ENCODE results near the gene HNRNPDL. TPM values are rescaled to one million over a fixed set of nuclear protein-coding genes. Genes with fewer than 3 reads are reported as not detected.
"Not testable (repeated sequence)": the region's sequence is repeated elsewhere in the genome, so short reads cannot be mapped to it uniquely, and the experiment has no call there.

The HNRNPDL gene
- total RNA-seq (100 to 1,000 TPM; 214 to 224 TPM), polyA plus RNA-seq (100 to 1,000 TPM; 239 to 303 TPM)
- long read RNA-seq, donor 1, transcript HNRNPDL-202 (9 exons, 1,402 nt), result minor isoform, 23 of 570 reads
- long read RNA-seq, donor 1, transcript HNRNPDL-204 (7 exons, 2,404 nt), result minor isoform, 143 of 570 reads
- long read RNA-seq, donor 1, transcript HNRNPDL-201 (8 exons, 3,781 nt), result major isoform, 338 of 570 reads
- long read RNA-seq, donor 1, partial matches to known transcripts, result 36 of 570 reads
- long read RNA-seq, donor 1, other reads (novel, unspliced or antisense), result 29 of 570 reads
- long read RNA-seq, donor 2, transcript HNRNPDL-202 (9 exons, 1,402 nt), result minor isoform, 7 of 110 reads
- long read RNA-seq, donor 2, transcript HNRNPDL-204 (7 exons, 2,404 nt), result major isoform, 47 of 110 reads
- long read RNA-seq, donor 2, transcript HNRNPDL-201 (8 exons, 3,781 nt), result minor isoform, 35 of 110 reads
- long read RNA-seq, donor 2, partial matches to known transcripts, result 15 of 110 reads
- long read RNA-seq, donor 2, other reads (novel, unspliced or antisense), result 6 of 110 reads

DNA sequence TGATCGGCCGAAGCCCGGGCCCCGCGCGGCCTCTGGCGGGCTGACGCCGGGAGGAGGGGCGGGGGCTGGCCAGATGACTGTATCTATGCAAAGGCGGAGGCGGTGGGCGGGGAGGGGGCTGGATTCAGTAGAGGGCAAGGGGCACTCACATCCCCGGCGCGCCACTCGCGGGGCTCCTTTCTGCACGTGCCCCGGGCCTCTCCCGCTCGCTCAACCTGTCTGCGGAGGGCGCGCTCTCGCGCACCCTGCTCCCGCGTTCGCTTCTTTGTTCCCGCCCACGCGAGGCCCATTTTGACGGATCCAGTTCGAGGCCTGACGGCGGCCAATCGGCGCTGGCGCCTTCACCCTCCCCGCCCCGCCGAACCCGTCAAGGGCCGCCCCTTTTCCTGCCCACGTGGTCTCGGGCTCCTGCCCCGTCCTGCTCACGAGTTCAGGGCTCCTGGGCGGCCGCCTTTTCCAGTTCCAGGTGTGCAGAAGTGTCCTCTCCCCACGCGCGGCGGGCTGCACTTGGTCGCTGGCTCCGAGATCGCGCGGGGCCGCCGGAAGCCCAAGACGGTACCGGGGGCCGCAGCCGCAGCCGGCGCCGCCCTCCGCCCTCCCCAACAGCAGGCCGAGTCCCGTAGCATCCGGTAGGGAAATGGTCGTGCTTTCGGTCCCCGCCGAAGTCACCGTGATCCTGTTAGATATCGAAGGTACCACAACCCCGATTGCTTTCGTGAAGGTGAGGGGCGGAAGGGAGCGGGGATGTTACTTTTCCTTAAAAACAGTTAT lies at the start of gene HNRNPDL, which contains the start of gene ENOPH1:
Gene HNRNPDL (minus strand): TSS at position 270 of the 771 bp plus-strand sequence. CDS start 772 bp downstream, outside the sequence.
Gene ENOPH1 (plus strand): TSS at position 398 of the 771 bp plus-strand sequence. CDS start 240 bp downstream, at position 638.
- ATAC-seq (ENCODE audit: low FRiP score), result peak; percentile 94

DNA sequence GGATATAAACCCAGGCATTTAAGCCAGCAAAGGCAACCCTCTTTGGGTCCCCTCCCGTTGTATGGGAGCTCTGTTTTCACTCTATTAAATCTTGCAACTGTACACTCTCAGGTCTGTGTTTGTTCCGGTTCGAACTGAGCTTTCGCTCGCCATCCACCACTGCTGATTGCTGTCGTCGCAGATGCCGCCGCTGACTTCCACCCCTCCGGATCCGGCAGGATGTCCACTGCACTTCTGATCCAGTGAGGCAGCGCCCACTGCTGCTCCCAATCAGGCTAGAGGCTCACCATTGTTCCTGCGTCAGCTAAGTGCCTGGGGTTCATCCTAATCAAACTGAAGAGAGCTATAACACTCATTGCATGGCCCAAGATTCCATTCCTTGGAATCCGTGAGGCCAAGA lies 49.3 kb upstream of the HNRNPDL start:
- Histone ChIP-seq H3K9me3 (ENCODE audit: control insufficient read depth, low read length) (no peaks in the 10 kb centered on the region), H3K4me1 (ENCODE audit: control insufficient read depth in 1 of 2, insufficient read depth in 2 of 2, low read length in 2 of 2) (no peaks in the 10 kb centered on the region), H3K27me3 (ENCODE audit: control insufficient read depth in 1 of 2, insufficient read depth in 2 of 2, low read length in 1 of 2) (no peaks in the 10 kb centered on the region), H3K27ac (ENCODE audit: low read depth in 1 of 2, low read length in 2 of 2) (no peak overlapping the region), H3K36me3 (ENCODE audit: control insufficient read depth in 1 of 2, insufficient read depth in 2 of 2, low read length in 1 of 2) (no peaks in the 10 kb centered on the region), H3K4me3 (ENCODE audit: low read length in 2 of 2) (no peak overlapping the region)
- no peak for ATAC-seq (ENCODE audit: low FRiP score)
- DNase-seq, result no peak
- WGBS, 2 donors, result 95 to 97% methylated on average over 14 of the region's 14 CpGs
- intact Hi-C loops (cut with DNase I), result no loop called here

More for the DNA sequence above, at the start of gene HNRNPDL, which contains the start of gene ENOPH1:
- DNase-seq, result peak; percentile 98 to 99
- H3K27ac ChIP-seq (ENCODE audit: low read depth in 1 of 2, low read length in 2 of 2), result peak within 1 kb of the TSS; percentile 64 to 97
- H3K36me3 ChIP-seq (ENCODE audit: control insufficient read depth in 1 of 2, insufficient read depth in 2 of 2, low read length in 1 of 2), result peaks cover 1 to 3% of the 10 kb centered on the region in 2 donors
- H3K9me3 ChIP-seq (ENCODE audit: control insufficient read depth, low read length), result no peaks in the 10 kb centered on the region
- WGBS, 2 donors, result 0% methylated on average over 67 to 83 of the region's 83 CpGs
- peaks cover 0 to 6% of the 10 kb centered on the region in 2 donors for H3K4me1 ChIP-seq (ENCODE audit: control insufficient read depth in 1 of 2, insufficient read depth in 2 of 2, low read length in 2 of 2)
- H3K4me3 ChIP-seq (ENCODE audit: low read length in 2 of 2), result peak within 1 kb of the TSS; percentile 90 to 93
- no peaks in the 10 kb centered on the region for H3K27me3 ChIP-seq (ENCODE audit: control insufficient read depth in 1 of 2, insufficient read depth in 2 of 2, low read length in 1 of 2)
- intact Hi-C loops (cut with DNase I), result loop anchor here (2.0 to 10.0 kb wide), 3 partner anchors 56 to 604 kb away; partner anchors contain the start of genes COPS4 (in 1 of the 2) and THAP9 (in 1 of the 2)

DNA sequence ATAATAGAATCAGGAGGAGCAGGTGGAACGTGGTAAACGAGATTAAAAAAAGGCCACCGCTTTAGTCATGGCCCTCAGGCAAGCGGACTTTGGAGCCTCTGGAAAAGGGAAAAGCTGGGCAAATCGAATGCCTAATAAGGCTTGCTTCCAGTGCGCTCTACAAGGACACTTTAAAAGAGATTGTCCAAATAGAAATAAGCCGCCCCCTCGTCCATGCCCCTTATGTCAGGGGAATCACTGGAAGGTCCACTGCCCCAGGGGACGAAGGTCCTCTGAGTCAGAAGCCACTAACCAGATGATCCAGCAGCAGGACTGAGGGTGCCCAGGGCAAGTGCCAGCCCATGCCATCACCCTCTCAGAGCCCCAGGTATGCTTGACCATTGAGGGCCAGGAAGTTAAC lies 47.2 kb upstream of the HNRNPDL start:
- ATAC-seq (ENCODE audit: low FRiP score); H3K4me1 ChIP-seq (ENCODE audit: control insufficient read depth in 1 of 2, insufficient read depth in 2 of 2, low read length in 2 of 2); DNase-seq; H3K27ac ChIP-seq (ENCODE audit: low read depth in 1 of 2, low read length in 2 of 2); H3K36me3 ChIP-seq (ENCODE audit: control insufficient read depth in 1 of 2, insufficient read depth in 2 of 2, low read length in 1 of 2); H3K4me3 ChIP-seq (ENCODE audit: low read length in 2 of 2); intact Hi-C loops (cut with DNase I); H3K27me3 ChIP-seq (ENCODE audit: control insufficient read depth in 1 of 2, insufficient read depth in 2 of 2, low read length in 1 of 2); H3K9me3 ChIP-seq (ENCODE audit: control insufficient read depth, low read length): not testable (repeated sequence)
- 90 to 94% methylated on average over 9 of the region's 9 CpGs for WGBS, 2 donors

DNA sequence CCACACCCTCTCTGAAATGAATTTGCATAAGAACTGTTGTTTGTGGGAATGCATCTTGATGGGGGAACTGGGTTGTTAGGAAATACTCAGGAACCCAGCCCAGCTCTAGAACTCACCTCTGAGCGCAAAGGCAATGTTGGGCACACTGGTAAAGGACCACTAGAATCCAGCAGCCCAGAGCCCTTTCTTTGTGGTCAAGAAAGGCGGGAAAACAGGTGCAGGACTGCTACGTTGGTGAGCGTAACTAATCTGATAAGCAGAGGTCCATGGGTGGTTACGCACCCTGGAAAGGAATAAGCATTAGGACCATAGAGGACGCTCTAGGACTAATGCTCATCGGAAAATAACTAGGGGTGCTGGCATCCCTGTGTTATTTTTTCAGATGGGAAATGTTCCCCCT lies 45.7 kb upstream of the HNRNPDL start:
- intact Hi-C loops (cut with DNase I); H3K27me3 ChIP-seq (ENCODE audit: control insufficient read depth in 1 of 2, insufficient read depth in 2 of 2, low read length in 1 of 2); DNase-seq; H3K36me3 ChIP-seq (ENCODE audit: control insufficient read depth in 1 of 2, insufficient read depth in 2 of 2, low read length in 1 of 2); H3K9me3 ChIP-seq (ENCODE audit: control insufficient read depth, low read length); ATAC-seq (ENCODE audit: low FRiP score); H3K27ac ChIP-seq (ENCODE audit: low read depth in 1 of 2, low read length in 2 of 2); H3K4me3 ChIP-seq (ENCODE audit: low read length in 2 of 2); H3K4me1 ChIP-seq (ENCODE audit: control insufficient read depth in 1 of 2, insufficient read depth in 2 of 2, low read length in 2 of 2): not testable (repeated sequence)
- 90 to 92% methylated on average over 7 of the region's 7 CpGs for WGBS, 2 donors

DNA sequence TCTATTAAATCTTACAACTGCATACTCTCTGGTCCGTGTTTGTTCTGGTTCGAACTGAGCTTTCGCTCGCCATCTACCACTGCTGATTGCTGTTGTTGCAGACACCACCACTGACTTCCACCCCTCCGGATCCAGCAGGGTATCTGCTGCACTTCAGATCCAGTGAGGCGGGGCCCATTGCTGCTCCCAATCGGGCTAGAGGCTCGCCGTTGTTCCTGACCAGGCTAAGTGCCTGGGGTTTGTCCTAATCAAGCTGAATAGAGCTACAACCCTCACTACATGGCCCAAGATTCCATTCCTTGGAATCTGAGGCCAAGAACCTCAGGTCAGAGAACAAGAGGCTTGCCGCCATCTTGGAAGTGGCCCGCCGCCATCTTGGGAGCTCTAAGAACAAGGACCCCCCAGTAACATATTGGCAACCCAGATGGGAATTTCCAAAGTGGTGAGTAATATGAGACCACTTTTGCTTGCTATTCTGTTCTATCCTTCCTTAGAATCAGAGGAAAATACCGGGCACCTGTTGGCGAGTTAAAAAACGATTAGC lies 43.4 kb upstream of the HNRNPDL start:
- H3K27me3 ChIP-seq (ENCODE audit: control insufficient read depth in 1 of 2, insufficient read depth in 2 of 2, low read length in 1 of 2), result no peaks in the 10 kb centered on the region
- no peak for ATAC-seq (ENCODE audit: low FRiP score)
- 92 to 96% methylated on average over 15 of the region's 15 CpGs for WGBS, 2 donors
- no peaks in the 10 kb centered on the region for H3K36me3 ChIP-seq (ENCODE audit: control insufficient read depth in 1 of 2, insufficient read depth in 2 of 2, low read length in 1 of 2)
- H3K4me3 ChIP-seq (ENCODE audit: low read length in 2 of 2), result no peak overlapping the region
- no peak overlapping the region for H3K27ac ChIP-seq (ENCODE audit: low read depth in 1 of 2, low read length in 2 of 2)
- H3K9me3 ChIP-seq (ENCODE audit: control insufficient read depth, low read length), result no peaks in the 10 kb centered on the region
- DNase-seq, result no peak
- H3K4me1 ChIP-seq (ENCODE audit: control insufficient read depth in 1 of 2, insufficient read depth in 2 of 2, low read length in 2 of 2), result no peaks in the 10 kb centered on the region
- intact Hi-C loops (cut with DNase I), result no loop called here

DNA sequence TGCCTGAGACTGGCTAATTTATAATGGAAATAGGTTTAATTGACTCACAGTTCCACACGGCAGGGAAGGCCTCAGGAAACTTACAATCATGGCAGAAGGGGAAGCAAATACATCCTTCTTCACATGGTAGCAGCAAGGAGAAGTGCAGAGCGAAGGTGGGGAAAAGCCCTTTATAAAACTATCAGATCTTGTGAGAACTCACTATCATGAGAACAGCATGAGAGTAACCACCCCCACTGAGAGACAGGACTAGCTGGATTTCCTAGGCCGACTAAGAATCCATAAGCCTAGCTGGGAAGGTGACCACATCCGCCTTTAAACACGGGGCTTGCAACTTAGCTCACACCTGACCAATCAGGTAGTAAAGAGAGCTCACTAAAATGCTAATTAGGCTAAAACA lies 42.8 kb upstream of the HNRNPDL start:
- H3K36me3 ChIP-seq (ENCODE audit: control insufficient read depth in 1 of 2, insufficient read depth in 2 of 2, low read length in 1 of 2); DNase-seq; H3K4me1 ChIP-seq (ENCODE audit: control insufficient read depth in 1 of 2, insufficient read depth in 2 of 2, low read length in 2 of 2); H3K27me3 ChIP-seq (ENCODE audit: control insufficient read depth in 1 of 2, insufficient read depth in 2 of 2, low read length in 1 of 2); ATAC-seq (ENCODE audit: low FRiP score); H3K9me3 ChIP-seq (ENCODE audit: control insufficient read depth, low read length); intact Hi-C loops (cut with DNase I); H3K27ac ChIP-seq (ENCODE audit: low read depth in 1 of 2, low read length in 2 of 2); H3K4me3 ChIP-seq (ENCODE audit: low read length in 2 of 2): not testable (repeated sequence)
- WGBS, 2 donors, result 56 to 78% methylated on average over 5 of the region's 5 CpGs

DNA sequence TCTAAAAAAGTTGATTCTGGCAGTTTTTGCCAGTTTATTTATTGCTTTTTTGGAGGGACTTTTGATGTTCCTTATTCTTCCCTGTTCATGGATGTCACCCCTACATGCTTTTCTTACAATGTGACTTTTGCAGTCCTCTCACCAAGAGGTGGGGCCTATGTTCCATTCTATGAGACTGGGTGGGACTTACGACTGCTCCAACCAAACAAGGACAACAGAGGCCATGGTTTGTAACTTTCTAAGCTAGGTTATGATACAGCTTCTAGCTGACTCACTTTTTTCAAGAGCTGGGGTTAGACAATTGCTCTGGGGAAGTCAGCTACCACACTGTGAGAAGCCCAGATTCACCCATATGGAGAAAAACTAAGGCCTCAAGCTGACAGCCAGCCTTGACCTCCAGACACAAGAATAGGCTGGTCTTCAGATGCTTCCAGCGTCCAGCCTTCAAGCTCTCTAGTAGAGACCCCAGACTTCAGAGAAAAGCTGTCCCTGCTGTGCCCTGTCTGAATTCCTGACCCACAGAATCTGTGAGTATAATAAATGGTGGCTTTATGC lies 39.6 kb upstream of the HNRNPDL start:
- Histone ChIP-seq H3K27me3 (ENCODE audit: control insufficient read depth in 1 of 2, insufficient read depth in 2 of 2, low read length in 1 of 2) (no peaks in the 10 kb centered on the region), H3K4me3 (ENCODE audit: low read length in 2 of 2) (no peak overlapping the region), H3K4me1 (ENCODE audit: control insufficient read depth in 1 of 2, insufficient read depth in 2 of 2, low read length in 2 of 2) (no peaks in the 10 kb centered on the region), H3K36me3 (ENCODE audit: control insufficient read depth in 1 of 2, insufficient read depth in 2 of 2, low read length in 1 of 2) (no peaks in the 10 kb centered on the region), H3K9me3 (ENCODE audit: control insufficient read depth, low read length) (no peaks in the 10 kb centered on the region), H3K27ac (ENCODE audit: low read depth in 1 of 2, low read length in 2 of 2) (no peak overlapping the region)
- ATAC-seq (ENCODE audit: low FRiP score) (peak; percentile 59), DNase-seq (no peak)
- 61 to 66% methylated on average over 2 of the region's 2 CpGs for WGBS, 2 donors
- intact Hi-C loops (cut with DNase I), result loop anchor here in 1 of 2 donors (10.0 kb wide), 2 partner anchors 335 to 1165 kb away; no protein-coding TSS in a partner anchor

DNA sequence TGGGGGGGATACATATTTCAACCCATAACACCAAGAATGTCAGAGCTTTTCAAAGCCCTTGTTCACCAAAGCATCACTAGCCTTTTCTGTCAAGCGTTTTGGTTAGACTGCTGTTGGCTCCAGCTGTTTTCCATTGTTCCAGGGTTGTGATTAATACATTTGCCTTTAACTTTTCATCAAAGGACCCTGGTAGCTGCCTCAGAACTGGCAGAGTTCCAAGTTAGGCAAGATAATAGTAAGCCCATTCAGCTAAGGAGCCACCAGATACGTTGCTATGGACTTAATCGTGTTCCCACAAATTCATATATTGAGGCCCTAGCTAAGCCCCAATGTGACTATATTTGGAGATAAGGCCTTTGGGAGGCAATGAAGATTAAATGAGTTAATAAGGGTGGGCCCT lies 37.2 kb upstream of the HNRNPDL start:
- Histone ChIP-seq H3K9me3 (ENCODE audit: control insufficient read depth, low read length) (no peaks in the 10 kb centered on the region), H3K36me3 (ENCODE audit: control insufficient read depth in 1 of 2, insufficient read depth in 2 of 2, low read length in 1 of 2) (no peaks in the 10 kb centered on the region), H3K4me3 (ENCODE audit: low read length in 2 of 2) (no peak overlapping the region), H3K4me1 (ENCODE audit: control insufficient read depth in 1 of 2, insufficient read depth in 2 of 2, low read length in 2 of 2) (no peaks in the 10 kb centered on the region), H3K27me3 (ENCODE audit: control insufficient read depth in 1 of 2, insufficient read depth in 2 of 2, low read length in 1 of 2) (no peaks in the 10 kb centered on the region), H3K27ac (ENCODE audit: low read depth in 1 of 2, low read length in 2 of 2) (no peak overlapping the region)
- DNase-seq (no peak), ATAC-seq (ENCODE audit: low FRiP score) (no peak)
- WGBS, 2 donors, result 48 to 59% methylated on average over 3 of the region's 3 CpGs
- intact Hi-C loops (cut with DNase I), result loop anchor here in 1 of 2 donors (10.0 kb wide), 2 partner anchors 337 to 1167 kb away; no protein-coding TSS in a partner anchor
